Measurements from ENCODE around the gene ARID2.

ARID2 gene

DNA sequence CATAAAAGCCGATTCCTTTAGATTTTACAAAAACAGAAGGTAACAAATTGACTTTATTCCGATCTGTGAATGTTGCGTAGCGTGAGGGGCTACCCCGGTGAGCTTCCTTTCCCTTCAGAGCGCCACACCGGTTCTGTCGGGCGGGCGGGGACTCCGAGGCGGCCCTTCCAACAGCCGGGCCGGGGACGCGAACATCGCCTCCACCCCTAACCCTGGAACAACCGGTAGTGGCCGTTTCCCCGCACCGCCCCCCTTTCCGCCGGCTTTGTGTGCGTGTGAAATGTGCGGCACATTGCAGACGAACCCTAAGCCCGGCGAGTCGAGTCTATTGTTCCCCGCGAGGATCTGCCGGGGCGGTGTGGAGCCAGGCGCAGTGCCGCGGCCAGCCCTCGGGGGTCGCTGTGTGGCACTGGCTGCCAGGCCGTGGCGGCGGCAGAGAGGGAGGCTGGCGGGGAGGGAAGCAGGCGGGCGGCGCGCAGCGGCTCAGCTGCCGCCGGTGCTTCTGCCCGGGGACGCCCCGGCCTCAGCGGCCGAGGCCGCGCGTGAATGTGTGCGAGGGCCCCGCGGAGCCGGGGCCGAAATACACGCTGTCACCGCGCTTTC, 775 bp upstream of the ARID2 start (continued):
- no peak for TF ChIP-seq ZNF132 (tag by site-specific recombination; IDR thresholded peaks at IDR 0.05; ENCODE audit: borderline replicate concordance)
- peak; percentile 95 for TF ChIP-seq ZNF501 (tag by site-specific recombination; IDR thresholded peaks at IDR 0.05)
- TF ChIP-seq ZNF426 (tag by site-specific recombination; IDR thresholded peaks at IDR 0.05), result no peak
- no peak; the same call in 1 of the 2 replicates for TF ChIP-seq YY1 (tag by site-specific recombination; IDR thresholded peaks at IDR 0.05)
- no peak for TF ChIP-seq ZNF138 (tag by site-specific recombination; IDR thresholded peaks at IDR 0.05; ENCODE audit: borderline replicate concordance)
- no peak for TF ChIP-seq ZNF433 (tag by site-specific recombination; IDR thresholded peaks at IDR 0.05; ENCODE audit: low read depth)
- no peak for TF ChIP-seq GFI1B (tag by site-specific recombination; IDR thresholded peaks at IDR 0.05)
- no peak for TF ChIP-seq RBAK (tag by site-specific recombination; IDR thresholded peaks at IDR 0.05)
- no peak for TF ChIP-seq OVOL3 (tag by site-specific recombination; IDR thresholded peaks at IDR 0.05)
- no peak for TF ChIP-seq ZNF777 (tag by site-specific recombination; IDR thresholded peaks at IDR 0.05; ENCODE audit: borderline replicate concordance)
- TF ChIP-seq, protein P1, sequence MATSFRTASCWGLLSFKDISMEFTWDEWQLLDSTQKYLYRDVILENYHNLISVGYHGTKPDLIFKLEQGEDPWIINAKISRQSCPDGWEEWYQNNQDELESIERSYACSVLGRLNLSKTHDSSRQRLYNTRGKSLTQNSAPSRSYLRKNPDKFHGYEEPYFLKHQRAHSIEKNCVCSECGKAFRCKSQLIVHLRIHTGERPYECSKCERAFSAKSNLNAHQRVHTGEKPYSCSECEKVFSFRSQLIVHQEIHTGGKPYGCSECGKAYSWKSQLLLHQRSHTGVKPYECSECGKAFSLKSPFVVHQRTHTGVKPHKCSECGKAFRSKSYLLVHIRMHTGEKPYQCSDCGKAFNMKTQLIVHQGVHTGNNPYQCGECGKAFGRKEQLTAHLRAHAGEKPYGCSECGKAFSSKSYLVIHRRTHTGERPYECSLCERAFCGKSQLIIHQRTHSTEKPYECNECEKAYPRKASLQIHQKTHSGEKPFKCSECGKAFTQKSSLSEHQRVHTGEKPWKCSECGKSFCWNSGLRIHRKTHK (tag by site-specific recombination; IDR thresholded peaks at IDR 0.05), result no peak
- no peak for TF ChIP-seq ZNF830 (tag by site-specific recombination; IDR thresholded peaks at IDR 0.05; ENCODE audit: low read depth)
- no peak; the same call in 1 of the 2 replicates for TF ChIP-seq OSR2 (tag by site-specific recombination; IDR thresholded peaks at IDR 0.05)
- TF ChIP-seq ZBTB17 (tag by site-specific recombination; IDR thresholded peaks at IDR 0.05), result peak; percentile 84
- TF ChIP-seq, protein P2, sequence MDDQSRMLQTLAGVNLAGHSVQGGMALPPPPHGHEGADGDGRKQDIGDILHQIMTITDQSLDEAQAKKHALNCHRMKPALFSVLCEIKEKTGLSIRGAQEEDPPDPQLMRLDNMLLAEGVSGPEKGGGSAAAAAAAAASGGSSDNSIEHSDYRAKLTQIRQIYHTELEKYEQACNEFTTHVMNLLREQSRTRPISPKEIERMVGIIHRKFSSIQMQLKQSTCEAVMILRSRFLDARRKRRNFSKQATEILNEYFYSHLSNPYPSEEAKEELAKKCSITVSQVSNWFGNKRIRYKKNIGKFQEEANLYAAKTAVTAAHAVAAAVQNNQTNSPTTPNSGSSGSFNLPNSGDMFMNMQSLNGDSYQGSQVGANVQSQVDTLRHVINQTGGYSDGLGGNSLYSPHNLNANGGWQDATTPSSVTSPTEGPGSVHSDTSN (CRISPR knock-in tag; IDR thresholded peaks at IDR 0.05), result peak; percentile 74; the same call in 1 of the 2 replicates
- TF ChIP-seq BCL11A (tag by site-specific recombination; IDR thresholded peaks at IDR 0.05; ENCODE audit: low read depth), result peak; percentile 91
- TF ChIP-seq, protein P3, sequence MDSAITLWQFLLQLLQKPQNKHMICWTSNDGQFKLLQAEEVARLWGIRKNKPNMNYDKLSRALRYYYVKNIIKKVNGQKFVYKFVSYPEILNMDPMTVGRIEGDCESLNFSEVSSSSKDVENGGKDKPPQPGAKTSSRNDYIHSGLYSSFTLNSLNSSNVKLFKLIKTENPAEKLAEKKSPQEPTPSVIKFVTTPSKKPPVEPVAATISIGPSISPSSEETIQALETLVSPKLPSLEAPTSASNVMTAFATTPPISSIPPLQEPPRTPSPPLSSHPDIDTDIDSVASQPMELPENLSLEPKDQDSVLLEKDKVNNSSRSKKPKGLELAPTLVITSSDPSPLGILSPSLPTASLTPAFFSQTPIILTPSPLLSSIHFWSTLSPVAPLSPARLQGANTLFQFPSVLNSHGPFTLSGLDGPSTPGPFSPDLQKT (IDR thresholded peaks at IDR 0.05; ENCODE audit: borderline replicate concordance, low read depth, low read length), result no peak
- TF ChIP-seq ZNF24 (tag by site-specific recombination; IDR thresholded peaks at IDR 0.05), result peak; percentile 61; the same call in 1 of the 2 replicates
- TF ChIP-seq ZNF214 (tag by site-specific recombination; IDR thresholded peaks at IDR 0.05; ENCODE audit: borderline replicate concordance), result no peak
- no peak for TF ChIP-seq HOXD13 (CRISPR knock-in tag; IDR thresholded peaks at IDR 0.05; ENCODE audit: borderline replicate concordance)
- TF ChIP-seq ZNF366 (tag by site-specific recombination; conservative IDR thresholded peaks at IDR 0.05), result no peak; the same call in 1 of the 2 replicates
- TF ChIP-seq, protein P4, sequence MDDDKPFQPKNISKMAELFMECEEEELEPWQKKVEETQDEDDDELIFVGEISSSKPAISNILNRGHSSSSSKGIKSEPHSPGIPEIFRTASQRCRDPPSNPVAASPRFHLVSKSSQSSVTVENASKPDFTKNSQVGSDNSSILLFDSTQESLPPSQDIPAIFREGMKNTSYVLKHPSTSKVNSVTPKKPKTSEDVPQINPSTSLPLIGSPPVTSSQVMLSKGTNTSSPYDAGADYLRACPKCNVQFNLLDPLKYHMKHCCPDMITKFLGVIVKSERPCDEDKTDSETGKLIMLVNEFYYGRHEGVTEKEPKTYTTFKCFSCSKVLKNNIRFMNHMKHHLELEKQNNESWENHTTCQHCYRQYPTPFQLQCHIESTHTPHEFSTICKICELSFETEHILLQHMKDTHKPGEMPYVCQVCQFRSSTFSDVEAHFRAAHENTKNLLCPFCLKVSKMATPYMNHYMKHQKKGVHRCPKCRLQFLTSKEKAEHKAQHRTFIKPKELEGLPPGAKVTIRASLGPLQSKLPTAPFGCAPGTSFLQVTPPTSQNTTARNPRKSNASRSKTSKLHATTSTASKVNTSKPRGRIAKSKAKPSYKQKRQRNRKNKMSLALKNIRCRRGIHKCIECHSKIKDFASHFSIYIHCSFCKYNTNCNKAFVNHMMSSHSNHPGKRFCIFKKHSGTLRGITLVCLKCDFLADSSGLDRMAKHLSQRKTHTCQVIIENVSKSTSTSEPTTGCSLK (tag by site-specific recombination; IDR thresholded peaks at IDR 0.05), result no peak
- TF ChIP-seq ZNF292 (tag by site-specific recombination; IDR thresholded peaks at IDR 0.05; ENCODE audit: borderline replicate concordance, low read depth), result no peak
- no peak for TF ChIP-seq ZNF48 (tag by site-specific recombination; IDR thresholded peaks at IDR 0.05)
- no peak for TF ChIP-seq ZNF404 (tag by site-specific recombination; IDR thresholded peaks at IDR 0.05)
- TF ChIP-seq, protein P5, sequence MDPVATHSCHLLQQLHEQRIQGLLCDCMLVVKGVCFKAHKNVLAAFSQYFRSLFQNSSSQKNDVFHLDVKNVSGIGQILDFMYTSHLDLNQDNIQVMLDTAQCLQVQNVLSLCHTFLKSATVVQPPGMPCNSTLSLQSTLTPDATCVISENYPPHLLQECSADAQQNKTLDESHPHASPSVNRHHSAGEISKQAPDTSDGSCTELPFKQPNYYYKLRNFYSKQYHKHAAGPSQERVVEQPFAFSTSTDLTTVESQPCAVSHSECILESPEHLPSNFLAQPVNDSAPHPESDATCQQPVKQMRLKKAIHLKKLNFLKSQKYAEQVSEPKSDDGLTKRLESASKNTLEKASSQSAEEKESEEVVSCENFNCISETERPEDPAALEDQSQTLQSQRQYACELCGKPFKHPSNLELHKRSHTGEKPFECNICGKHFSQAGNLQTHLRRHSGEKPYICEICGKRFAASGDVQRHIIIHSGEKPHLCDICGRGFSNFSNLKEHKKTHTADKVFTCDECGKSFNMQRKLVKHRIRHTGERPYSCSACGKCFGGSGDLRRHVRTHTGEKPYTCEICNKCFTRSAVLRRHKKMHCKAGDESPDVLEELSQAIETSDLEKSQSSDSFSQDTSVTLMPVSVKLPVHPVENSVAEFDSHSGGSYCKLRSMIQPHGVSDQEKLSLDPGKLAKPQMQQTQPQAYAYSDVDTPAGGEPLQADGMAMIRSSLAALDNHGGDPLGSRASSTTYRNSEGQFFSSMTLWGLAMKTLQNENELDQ (tag by site-specific recombination; IDR thresholded peaks at IDR 0.05; ENCODE audit: low read depth), result no peak
- TF ChIP-seq, protein P6, sequence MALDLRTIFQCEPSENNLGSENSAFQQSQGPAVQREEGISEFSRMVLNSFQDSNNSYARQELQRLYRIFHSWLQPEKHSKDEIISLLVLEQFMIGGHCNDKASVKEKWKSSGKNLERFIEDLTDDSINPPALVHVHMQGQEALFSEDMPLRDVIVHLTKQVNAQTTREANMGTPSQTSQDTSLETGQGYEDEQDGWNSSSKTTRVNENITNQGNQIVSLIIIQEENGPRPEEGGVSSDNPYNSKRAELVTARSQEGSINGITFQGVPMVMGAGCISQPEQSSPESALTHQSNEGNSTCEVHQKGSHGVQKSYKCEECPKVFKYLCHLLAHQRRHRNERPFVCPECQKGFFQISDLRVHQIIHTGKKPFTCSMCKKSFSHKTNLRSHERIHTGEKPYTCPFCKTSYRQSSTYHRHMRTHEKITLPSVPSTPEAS (tag by site-specific recombination; IDR thresholded peaks at IDR 0.05), result 0 out of 2 replicates have a peak, but pooled peaks have one; percentile 34
- peak; percentile 100 for TF ChIP-seq ZEB2 (tag by site-specific recombination; IDR thresholded peaks at IDR 0.05)
- TF ChIP-seq, protein P7, sequence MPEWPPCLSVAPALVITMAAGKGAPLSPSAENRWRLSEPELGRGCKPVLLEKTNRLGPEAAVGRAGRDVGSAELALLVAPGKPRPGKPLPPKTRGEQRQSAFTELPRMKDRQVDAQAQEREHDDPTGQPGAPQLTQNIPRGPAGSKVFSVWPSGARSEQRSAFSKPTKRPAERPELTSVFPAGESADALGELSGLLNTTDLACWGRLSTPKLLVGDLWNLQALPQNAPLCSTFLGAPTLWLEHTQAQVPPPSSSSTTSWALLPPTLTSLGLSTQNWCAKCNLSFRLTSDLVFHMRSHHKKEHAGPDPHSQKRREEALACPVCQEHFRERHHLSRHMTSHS (tag by site-specific recombination; IDR thresholded peaks at IDR 0.05), result no peak
- TF ChIP-seq HOXC10 (CRISPR knock-in tag; IDR thresholded peaks at IDR 0.05), result no peak

Data from HEK293 (cell line).